Lower leg skin (tissue), 3 donors: ENCODE measurements around the gene ZDHHC3.

Experiments
- CTCF ChIP-seq, 3 donors: fragments of 450-650 bp; IDR thresholded peaks; one replicate each; pipeline ENCODE4 v1.5.1; 2016; ENCODE audit warnings: antibody characterized with exemption in 3 of 3, mild to moderate bottlenecking in 3 of 3, moderate library complexity in 2 of 3
- POLR2A ChIP-seq, 2 donors: fragments of 450-650 bp; IDR thresholded peaks; one replicate each; pipeline ENCODE4 v1.6.1; 2016 to 2017; ENCODE audit warnings: antibody characterized with exemption in 2 of 2, mild to moderate bottlenecking in 1 of 2, moderate library complexity in 1 of 2

- TF ChIP-seq CTCF (IDR thresholded peaks at IDR 0.05) (no peak), POLR2A (IDR thresholded peaks at IDR 0.05) (no peak)
Measured at GRCh38 chr3:44914936-44915335, 61.0 kb downstream of the ZDHHC3 start.
